Lung (tissue), 12 donors: ENCODE results near the gene ZCCHC17. TPM values are rescaled to one million over a fixed set of nuclear protein-coding genes. Genes with fewer than 3 reads are reported as not detected.

ENCODE experiments used
- ATAC-seq: fragments of 200-7000 bp; cut with Tn5 transposase; one replicate; pipeline ENCODE4 v1.9.1; 2020; ENCODE audit warnings: moderate number of reproducible peaks; ENCODE audit not compliant: insufficient read depth, low FRiP score
- DNase-seq, 3 donors: peaks; one replicate each; pipeline ENCODE4 v3.0.0-alpha.2; 2013 to 2017
- H3K27ac ChIP-seq, 2 donors: one replicate each; pipeline ENCODE4 v1.5.1; 2013; ENCODE audit warnings: mild to moderate bottlenecking in 2 of 2, moderate library complexity in 2 of 2, control low read depth in 1 of 2, inconsistent platforms in 1 of 2, low read depth in 1 of 2, low read length in 1 of 2
- H3K27me3 ChIP-seq, 3 donors: one replicate each; pipeline ENCODE4 v1.5.1; 2013; ENCODE audit warnings: low read length in 2 of 3; ENCODE audit not compliant: control insufficient read depth in 3 of 3, insufficient read depth in 3 of 3
- H3K36me3 ChIP-seq, 4 donors: one replicate each; pipeline ENCODE4 v1.5.1; 2013; ENCODE audit warnings: low read length in 4 of 4, mild to moderate bottlenecking in 1 of 4, moderate library complexity in 1 of 4; ENCODE audit not compliant: control insufficient read depth in 4 of 4, insufficient read depth in 4 of 4
- H3K4me1 ChIP-seq, 5 donors: one replicate each; pipeline ENCODE4 v1.5.1; 2013; ENCODE audit warnings: low read length in 5 of 5, mild to moderate bottlenecking in 2 of 5, moderate library complexity in 1 of 5; ENCODE audit not compliant: control insufficient read depth in 5 of 5, insufficient read depth in 5 of 5
- H3K4me3 ChIP-seq: one replicate; pipeline ENCODE4 v1.5.1; 2013; ENCODE audit warnings: mild to moderate bottlenecking, control low read depth, moderate library complexity
- H3K9ac ChIP-seq, 2 donors: one replicate each; pipeline ENCODE4 v1.5.1; 2013; ENCODE audit warnings: low read length in 2 of 2, control low read depth in 1 of 2; ENCODE audit not compliant: insufficient read depth in 1 of 2
- H3K9me3 ChIP-seq, 4 donors: one replicate each; pipeline ENCODE4 v1.5.1; 2013; ENCODE audit warnings: low read length in 3 of 4, mild to moderate bottlenecking in 1 of 4, moderate library complexity in 1 of 4; ENCODE audit not compliant: control insufficient read depth in 4 of 4, insufficient read depth in 3 of 4
- CTCF ChIP-seq: IDR thresholded peaks from 2 replicates; pipeline ENCODE4 v1.5.1; 2012; ENCODE audit warnings: mild to moderate bottlenecking; ENCODE audit errors: control extremely low read depth, extremely low read depth
- WGBS, 2 donors: extraction: QIAGEN DNeasy Blood & Tissue Kit; methylation state at CpG; one replicate each; pipeline ENCODE4 v1.1.7; 2013; 5-methylcytosine and 5-hydroxymethylcytosine counted together
- polyA plus RNA-seq, 2 donors: library from polyadenylated mRNA; stranded (reverse); fragments of 200-250 nt; gene quantifications; one replicate each; pipeline ENCODE4 v1.2.1, GENCODE V29; 2013
- total RNA-seq, 2 donors: library from RNA; depleted of rRNA in 1 of 2; stranded (reverse); fragments of >200 nt in 1 of 2; gene quantifications; one replicate each; pipeline ENCODE4 v1.2.1, GENCODE V29; 2014 to 2021
- donor health status: control.
- donor health status: control.
- donor health status: Bipolar disorder and iron deficiency.
- donor health status: healthy.
- donor health status: DM: yes; HTN: yes; CAD: no.

ZCCHC17 gene
- total and polyA plus RNA-seq, 4 donors, result 17.0 to 27.7 (median 21.8) TPM

GRCh38 chr1:31407029-31407626, 110.3 kb downstream of the ZCCHC17 start:
- Histone ChIP-seq H3K36me3 (no peaks in the 10 kb centered on the region), H3K9ac (no peak overlapping the region), H3K4me1 (peaks cover 0 to under 1% (median 0%) of the 10 kb centered on the region in 5 donors), H3K4me3 (no peak overlapping the region), H3K9me3 (no peaks in the 10 kb centered on the region), H3K27ac (no peak overlapping the region), H3K27me3 (peaks cover 0 to 2% (median 0%) of the 10 kb centered on the region in 3 donors)
- no peak for ATAC-seq
- TF ChIP-seq CTCF, result no peak
- 79 to 85% methylated on average over 18 of the region's 18 CpGs for WGBS, 2 donors
- DNase-seq, result no peak

DNA sequence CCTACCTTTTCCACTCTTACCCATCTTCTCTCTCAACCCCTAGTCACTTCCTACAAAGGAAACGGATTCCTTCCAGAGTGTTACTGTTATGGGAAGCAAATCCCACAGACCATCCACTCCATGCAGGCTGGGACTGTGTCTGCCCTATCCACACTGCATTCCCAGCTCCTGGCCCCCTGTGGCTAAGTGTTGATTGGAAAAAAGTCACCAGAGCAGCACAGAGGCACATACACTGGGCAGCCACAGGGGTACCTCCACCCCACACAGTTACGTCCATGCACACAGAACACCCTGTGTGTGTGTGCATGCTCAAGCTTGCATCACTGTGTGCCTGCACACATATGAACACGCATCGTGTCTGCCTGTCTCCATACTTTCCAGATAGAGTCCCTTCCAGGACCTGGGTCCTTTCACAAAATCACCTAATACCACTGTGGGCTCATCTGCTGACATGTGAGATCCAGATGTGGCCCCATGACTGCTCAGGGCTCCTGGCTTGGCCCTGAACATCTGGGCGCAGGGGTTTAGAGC, 112.0 kb downstream of the ZCCHC17 start:
- Histone ChIP-seq H3K36me3 (no peaks in the 10 kb centered on the region), H3K27me3 (peaks cover 0 to 8% (median 0%) of the 10 kb centered on the region in 3 donors), H3K9me3 (no peaks in the 10 kb centered on the region), H3K9ac (no peak overlapping the region), H3K4me3 (no peak overlapping the region), H3K27ac (no peak overlapping the region), H3K4me1 (peaks cover 0 to 8% (median 0%) of the 10 kb centered on the region in 5 donors)
- ATAC-seq, result no peak
- no peak for DNase-seq
- WGBS, 2 donors, result 87 to 88% methylated on average over 5 of the region's 5 CpGs
- no peak for TF ChIP-seq CTCF

- WGBS, 2 donors, result 76 to 87% methylated on average over 6 of the region's 6 CpGs
- peaks cover 0 to 8% (median 0%) of the 10 kb centered on the region in 3 donors for H3K27me3 ChIP-seq
- no peaks in the 10 kb centered on the region for H3K36me3 ChIP-seq
- no peak overlapping the region for H3K27ac ChIP-seq
- H3K9ac ChIP-seq, result no peak overlapping the region
- H3K9me3 ChIP-seq, result no peaks in the 10 kb centered on the region
- TF ChIP-seq CTCF, result no peak
- peaks cover 0 to 15% (median 6%) of the 10 kb centered on the region in 5 donors for H3K4me1 ChIP-seq
- H3K4me3 ChIP-seq, result no peak overlapping the region
- DNase-seq, result no peak
- no peak for ATAC-seq
These were observed 113.4 kb downstream of the ZCCHC17 start for GRCh38 chr1:31409946-31410858.
